GM23338 (cell line): ENCODE data around the gene CENPT. TPM values are rescaled to one million over a fixed set of nuclear protein-coding genes. Genes with fewer than 3 reads are reported as not detected.
A peak's percentile ranks its signal among the peaks of the same experiment; 100 is the strongest.

Source experiments
- ATAC-seq: fragments of 200-7000 bp; cut with Tn5 transposase; 3 replicates; pipeline ENCODE4 v1.9.1; 2020
- DNase-seq: peaks from one replicate; pipeline ENCODE4 v3.0.0-alpha.2; 2015; ENCODE audit warnings: low spot score
- H2AFZ ChIP-seq: fragments of 200-600 bp; sonication (generic); 2 replicates; pipeline ENCODE4 v1.8.0; 2016; ENCODE audit warnings: antibody characterized with exemption, mild to moderate bottlenecking, moderate library complexity
- H3F3A ChIP-seq: fragments of 200-600 bp; sonication (generic); replicated peaks from 2 replicates; pipeline ENCODE4 v1.8.0; 2017; ENCODE audit warnings: antibody characterized with exemption, mixed run types, low read depth
- H3K27ac ChIP-seq: fragments of 200-600 bp; sonication (generic); 2 replicates; pipeline ENCODE4 v1.6.1; 2016; ENCODE audit warnings: low read depth
- H3K27me3 ChIP-seq: fragments of 200-600 bp; sonication (generic); 2 replicates; pipeline ENCODE4 v1.8.0; 2016; ENCODE audit warnings: mild to moderate bottlenecking, mixed run types, moderate library complexity; ENCODE audit not compliant: insufficient read depth
- H3K36me3 ChIP-seq: fragments of 200-600 bp; sonication (generic); 2 replicates; pipeline ENCODE4 v1.8.0; 2016; ENCODE audit warnings: mild to moderate bottlenecking; ENCODE audit not compliant: insufficient read depth
- H3K4me1 ChIP-seq: fragments of 200-600 bp; sonication (generic); 2 replicates; pipeline ENCODE4 v1.8.0; 2016; ENCODE audit warnings: mild to moderate bottlenecking, moderate library complexity; ENCODE audit not compliant: insufficient read depth
- H3K4me2 ChIP-seq: fragments of 200-600 bp; sonication (generic); 2 replicates; pipeline ENCODE4 v1.7.1; 2017; ENCODE audit warnings: mixed run types
- H3K4me3 ChIP-seq: fragments of 200-600 bp; sonication (generic); 2 replicates; pipeline ENCODE4 v1.6.1; 2016; ENCODE audit warnings: mixed run types
- H3K79me2 ChIP-seq: fragments of 200-600 bp; sonication (generic); replicated peaks from 2 replicates; pipeline ENCODE4 v1.8.0; 2017; ENCODE audit warnings: mild to moderate bottlenecking; ENCODE audit not compliant: insufficient read depth
- H3K9me2 ChIP-seq: fragments of 200-600 bp; sonication (generic); 2 replicates; pipeline ENCODE4 v1.8.0; 2017; ENCODE audit not compliant: insufficient read depth
- H4K20me1 ChIP-seq: fragments of 200-600 bp; sonication (generic); replicated peaks from 2 replicates; pipeline ENCODE4 v1.8.0; 2017; ENCODE audit warnings: mild to moderate bottlenecking; ENCODE audit not compliant: insufficient read depth
- H3K27ac Mint-ChIP-seq: 2 replicates; pipeline ENCODE4 v1.8.0; 2020; ENCODE audit warnings: inconsistent platforms, mild to moderate bottlenecking, moderate library complexity, mixed read lengths
- H3K27me3 Mint-ChIP-seq: 3 replicates; pipeline ENCODE4 v1.8.0; 2022; ENCODE audit warnings: low read depth, mild to moderate bottlenecking, moderate library complexity, mixed read lengths, inconsistent platforms; ENCODE audit not compliant: insufficient read depth, poor library complexity
- H3K36me3 Mint-ChIP-seq: 3 replicates; pipeline ENCODE4 v1.8.0; 2021; ENCODE audit warnings: low read depth, mild to moderate bottlenecking, inconsistent platforms, moderate library complexity, mixed read lengths
- H3K4me1 Mint-ChIP-seq: 3 replicates; pipeline ENCODE4 v1.8.0; 2020; ENCODE audit warnings: mild to moderate bottlenecking, inconsistent platforms, mixed read lengths
- H3K4me3 Mint-ChIP-seq: 3 replicates; pipeline ENCODE4 v1.8.0; 2021; ENCODE audit warnings: moderate library complexity, mild to moderate bottlenecking, inconsistent platforms, mixed read lengths
- H3K9me3 Mint-ChIP-seq: 3 replicates; pipeline ENCODE4 v1.8.0; 2020; ENCODE audit warnings: moderate library complexity, mild to moderate bottlenecking, inconsistent platforms, mixed read lengths
- CREB1 ChIP-seq: fragments of 250-450 bp; sonication (Bioruptor Pico); IDR thresholded peaks from 2 replicates; pipeline ENCODE4 v1.5.0; 2020; ENCODE audit warnings: low read depth, mild to moderate bottlenecking, moderate library complexity
- CTCF ChIP-seq, 2 experiments: fragments of 200-600 bp in 1 of 2; sonication (generic) in 1 of 2; conservative IDR thresholded peaks; 2 replicates each; pipeline versions ENCODE4 v1.5.1 to v1.6.1; 2016 to 2017; ENCODE audit warnings: antibody characterized with exemption in 2 of 2, low read depth in 2 of 2, mild to moderate bottlenecking in 2 of 2, moderate library complexity in 1 of 2
- EZH2 ChIP-seq: fragments of 200-600 bp; sonication (generic); IDR thresholded peaks from one replicate; pipeline ENCODE4 v1.8.0; 2017; ENCODE audit warnings: antibody characterized with exemption, mild to moderate bottlenecking, low read depth; ENCODE audit not compliant: unreplicated experiment
- EZH2phosphoT487 ChIP-seq: fragments of 200-600 bp; sonication (generic); IDR thresholded peaks from one replicate; pipeline ENCODE4 v1.8.1; 2018; ENCODE audit warnings: antibody characterized with exemption; ENCODE audit not compliant: unreplicated experiment
- JUNB ChIP-seq: IDR thresholded peaks from one replicate; pipeline ENCODE4 v1.6.1; 2016; ENCODE audit warnings: antibody characterized with exemption; ENCODE audit not compliant: unreplicated experiment
- NANOG ChIP-seq: IDR thresholded peaks from 2 replicates; pipeline ENCODE4 v1.6.1; 2016; ENCODE audit warnings: antibody characterized with exemption, borderline replicate concordance
- POLR2AphosphoS5 ChIP-seq: IDR thresholded peaks from 2 replicates; pipeline ENCODE4 v1.6.1; 2016; ENCODE audit warnings: antibody characterized with exemption, low read depth
- STAT1 ChIP-seq: IDR thresholded peaks from one replicate; pipeline ENCODE4 v1.6.1; 2016; ENCODE audit warnings: antibody characterized with exemption; ENCODE audit not compliant: unreplicated experiment
- ZNF114 ChIP-seq: fragments of 250-450 bp; sonication (Bioruptor Pico); IDR thresholded peaks from 2 replicates; pipeline ENCODE4 v1.5.0; 2020; ENCODE audit warnings: mild to moderate bottlenecking, moderate library complexity
- ZNF331 ChIP-seq: fragments of 250-450 bp; sonication (Bioruptor Pico); IDR thresholded peaks from 2 replicates; pipeline ENCODE4 v1.5.0; 2020; ENCODE audit warnings: low read depth, mild to moderate bottlenecking, moderate library complexity
- polyA plus RNA-seq: library from polyadenylated mRNA; unstranded; fragments of >200 nt; fragmentation: Nextera tagmentation; extraction: Ambion mirVana; gene quantifications from 2 replicates; pipeline ENCODE4 v1.2.1, GENCODE V29; 2016
- total RNA-seq: library from RNA; depleted of rRNA; stranded (reverse); fragments of >200 nt; shearing (Covaris generic); gene quantifications from 2 replicates; pipeline ENCODE4 v1.2.3, GENCODE V29; 2014
- TF ChIP-seq, protein P1 (sequence below): IDR thresholded peaks from one replicate; pipeline ENCODE4 v1.6.1; 2018; ENCODE audit warnings: antibody characterized with exemption; ENCODE audit not compliant: unreplicated experiment
- TF ChIP-seq, protein P2 (sequence below): fragments of 250-450 bp; sonication (Bioruptor Pico); IDR thresholded peaks from 2 replicates; pipeline ENCODE4 v1.5.0; 2020; ENCODE audit warnings: mild to moderate bottlenecking, moderate library complexity
- TF ChIP-seq, protein P3 (sequence below): IDR thresholded peaks from 2 replicates; pipeline ENCODE4 v1.6.1; 2016; ENCODE audit warnings: antibody characterized with exemption

Gene CENPT
- total and polyA plus RNA-seq, 2 experiments from 2014 or later, result 55.4 to 63.8 TPM

DNA sequence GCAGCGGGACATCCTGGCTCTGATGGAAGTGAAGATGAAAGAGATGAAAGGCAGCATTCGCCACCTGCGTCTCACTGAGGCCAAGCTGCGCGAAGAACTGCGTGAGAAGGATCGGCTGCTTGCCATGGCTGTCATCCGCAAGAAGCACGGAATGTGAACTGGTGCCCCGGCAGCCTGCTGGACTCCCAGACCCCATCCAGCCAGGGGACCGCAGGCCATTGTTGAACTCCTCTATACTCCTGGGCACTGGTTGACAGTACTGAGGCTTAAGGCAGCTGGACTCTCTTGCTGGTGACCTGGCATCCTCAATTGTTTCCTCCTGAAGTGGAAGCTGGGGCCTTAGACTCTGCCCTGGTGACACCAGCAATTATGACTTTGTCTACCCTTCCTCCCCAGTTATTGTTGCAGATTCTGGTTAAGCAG, 4.1 kb downstream of the CENPT start:
- Histone ChIP-seq H3K27ac (no peak overlapping the region), H4K20me1 (peaks cover 20% of the 10 kb centered on the region), H2AFZ (no peak overlapping the region), H3K4me1 (peaks cover 35% of the 10 kb centered on the region), H3K4me2 (peak overlapping the region; percentile 87), H3K79me2 (peaks cover 41% of the 10 kb centered on the region), H3K36me3 (no peaks in the 10 kb centered on the region), H3F3A (peaks cover 25% of the 10 kb centered on the region), H3K27me3 (no peaks in the 10 kb centered on the region), H3K4me3 (peak overlapping the region; percentile 91), H3K9me2 (no peaks in the 10 kb centered on the region)
- DNase-seq (no peak), ATAC-seq (no peak)
- Mint-ChIP-seq H3K27me3 (peaks cover 18% of the 10 kb centered on the region), H3K9me3 (no peaks in the 10 kb centered on the region), H3K4me3 (peak overlapping the region; percentile 80), H3K4me1 (peaks cover 44% of the 10 kb centered on the region), H3K36me3 (peaks cover 12% of the 10 kb centered on the region), H3K27ac (no peak overlapping the region)
- TF ChIP-seq ZNF114 (CRISPR knock-in tag) (no peak), CTCF (conservative IDR thresholded peaks at IDR 0.05; ENCODE audit: low read depth in 2 of 2) (no peak), JUNB (no peak), STAT1 (no peak), POLR2AphosphoS5 (no peak), EZH2 (no peak), CREB1 (CRISPR knock-in tag) (no peak), ZNF331 (no peak), NANOG (no peak), EZH2phosphoT487 (no peak)
- TF ChIP-seq, protein P1, sequence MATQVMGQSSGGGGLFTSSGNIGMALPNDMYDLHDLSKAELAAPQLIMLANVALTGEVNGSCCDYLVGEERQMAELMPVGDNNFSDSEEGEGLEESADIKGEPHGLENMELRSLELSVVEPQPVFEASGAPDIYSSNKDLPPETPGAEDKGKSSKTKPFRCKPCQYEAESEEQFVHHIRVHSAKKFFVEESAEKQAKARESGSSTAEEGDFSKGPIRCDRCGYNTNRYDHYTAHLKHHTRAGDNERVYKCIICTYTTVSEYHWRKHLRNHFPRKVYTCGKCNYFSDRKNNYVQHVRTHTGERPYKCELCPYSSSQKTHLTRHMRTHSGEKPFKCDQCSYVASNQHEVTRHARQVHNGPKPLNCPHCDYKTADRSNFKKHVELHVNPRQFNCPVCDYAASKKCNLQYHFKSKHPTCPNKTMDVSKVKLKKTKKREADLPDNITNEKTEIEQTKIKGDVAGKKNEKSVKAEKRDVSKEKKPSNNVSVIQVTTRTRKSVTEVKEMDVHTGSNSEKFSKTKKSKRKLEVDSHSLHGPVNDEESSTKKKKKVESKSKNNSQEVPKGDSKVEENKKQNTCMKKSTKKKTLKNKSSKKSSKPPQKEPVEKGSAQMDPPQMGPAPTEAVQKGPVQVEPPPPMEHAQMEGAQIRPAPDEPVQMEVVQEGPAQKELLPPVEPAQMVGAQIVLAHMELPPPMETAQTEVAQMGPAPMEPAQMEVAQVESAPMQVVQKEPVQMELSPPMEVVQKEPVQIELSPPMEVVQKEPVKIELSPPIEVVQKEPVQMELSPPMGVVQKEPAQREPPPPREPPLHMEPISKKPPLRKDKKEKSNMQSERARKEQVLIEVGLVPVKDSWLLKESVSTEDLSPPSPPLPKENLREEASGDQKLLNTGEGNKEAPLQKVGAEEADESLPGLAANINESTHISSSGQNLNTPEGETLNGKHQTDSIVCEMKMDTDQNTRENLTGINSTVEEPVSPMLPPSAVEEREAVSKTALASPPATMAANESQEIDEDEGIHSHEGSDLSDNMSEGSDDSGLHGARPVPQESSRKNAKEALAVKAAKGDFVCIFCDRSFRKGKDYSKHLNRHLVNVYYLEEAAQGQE, result no peak
- TF ChIP-seq, protein P2, sequence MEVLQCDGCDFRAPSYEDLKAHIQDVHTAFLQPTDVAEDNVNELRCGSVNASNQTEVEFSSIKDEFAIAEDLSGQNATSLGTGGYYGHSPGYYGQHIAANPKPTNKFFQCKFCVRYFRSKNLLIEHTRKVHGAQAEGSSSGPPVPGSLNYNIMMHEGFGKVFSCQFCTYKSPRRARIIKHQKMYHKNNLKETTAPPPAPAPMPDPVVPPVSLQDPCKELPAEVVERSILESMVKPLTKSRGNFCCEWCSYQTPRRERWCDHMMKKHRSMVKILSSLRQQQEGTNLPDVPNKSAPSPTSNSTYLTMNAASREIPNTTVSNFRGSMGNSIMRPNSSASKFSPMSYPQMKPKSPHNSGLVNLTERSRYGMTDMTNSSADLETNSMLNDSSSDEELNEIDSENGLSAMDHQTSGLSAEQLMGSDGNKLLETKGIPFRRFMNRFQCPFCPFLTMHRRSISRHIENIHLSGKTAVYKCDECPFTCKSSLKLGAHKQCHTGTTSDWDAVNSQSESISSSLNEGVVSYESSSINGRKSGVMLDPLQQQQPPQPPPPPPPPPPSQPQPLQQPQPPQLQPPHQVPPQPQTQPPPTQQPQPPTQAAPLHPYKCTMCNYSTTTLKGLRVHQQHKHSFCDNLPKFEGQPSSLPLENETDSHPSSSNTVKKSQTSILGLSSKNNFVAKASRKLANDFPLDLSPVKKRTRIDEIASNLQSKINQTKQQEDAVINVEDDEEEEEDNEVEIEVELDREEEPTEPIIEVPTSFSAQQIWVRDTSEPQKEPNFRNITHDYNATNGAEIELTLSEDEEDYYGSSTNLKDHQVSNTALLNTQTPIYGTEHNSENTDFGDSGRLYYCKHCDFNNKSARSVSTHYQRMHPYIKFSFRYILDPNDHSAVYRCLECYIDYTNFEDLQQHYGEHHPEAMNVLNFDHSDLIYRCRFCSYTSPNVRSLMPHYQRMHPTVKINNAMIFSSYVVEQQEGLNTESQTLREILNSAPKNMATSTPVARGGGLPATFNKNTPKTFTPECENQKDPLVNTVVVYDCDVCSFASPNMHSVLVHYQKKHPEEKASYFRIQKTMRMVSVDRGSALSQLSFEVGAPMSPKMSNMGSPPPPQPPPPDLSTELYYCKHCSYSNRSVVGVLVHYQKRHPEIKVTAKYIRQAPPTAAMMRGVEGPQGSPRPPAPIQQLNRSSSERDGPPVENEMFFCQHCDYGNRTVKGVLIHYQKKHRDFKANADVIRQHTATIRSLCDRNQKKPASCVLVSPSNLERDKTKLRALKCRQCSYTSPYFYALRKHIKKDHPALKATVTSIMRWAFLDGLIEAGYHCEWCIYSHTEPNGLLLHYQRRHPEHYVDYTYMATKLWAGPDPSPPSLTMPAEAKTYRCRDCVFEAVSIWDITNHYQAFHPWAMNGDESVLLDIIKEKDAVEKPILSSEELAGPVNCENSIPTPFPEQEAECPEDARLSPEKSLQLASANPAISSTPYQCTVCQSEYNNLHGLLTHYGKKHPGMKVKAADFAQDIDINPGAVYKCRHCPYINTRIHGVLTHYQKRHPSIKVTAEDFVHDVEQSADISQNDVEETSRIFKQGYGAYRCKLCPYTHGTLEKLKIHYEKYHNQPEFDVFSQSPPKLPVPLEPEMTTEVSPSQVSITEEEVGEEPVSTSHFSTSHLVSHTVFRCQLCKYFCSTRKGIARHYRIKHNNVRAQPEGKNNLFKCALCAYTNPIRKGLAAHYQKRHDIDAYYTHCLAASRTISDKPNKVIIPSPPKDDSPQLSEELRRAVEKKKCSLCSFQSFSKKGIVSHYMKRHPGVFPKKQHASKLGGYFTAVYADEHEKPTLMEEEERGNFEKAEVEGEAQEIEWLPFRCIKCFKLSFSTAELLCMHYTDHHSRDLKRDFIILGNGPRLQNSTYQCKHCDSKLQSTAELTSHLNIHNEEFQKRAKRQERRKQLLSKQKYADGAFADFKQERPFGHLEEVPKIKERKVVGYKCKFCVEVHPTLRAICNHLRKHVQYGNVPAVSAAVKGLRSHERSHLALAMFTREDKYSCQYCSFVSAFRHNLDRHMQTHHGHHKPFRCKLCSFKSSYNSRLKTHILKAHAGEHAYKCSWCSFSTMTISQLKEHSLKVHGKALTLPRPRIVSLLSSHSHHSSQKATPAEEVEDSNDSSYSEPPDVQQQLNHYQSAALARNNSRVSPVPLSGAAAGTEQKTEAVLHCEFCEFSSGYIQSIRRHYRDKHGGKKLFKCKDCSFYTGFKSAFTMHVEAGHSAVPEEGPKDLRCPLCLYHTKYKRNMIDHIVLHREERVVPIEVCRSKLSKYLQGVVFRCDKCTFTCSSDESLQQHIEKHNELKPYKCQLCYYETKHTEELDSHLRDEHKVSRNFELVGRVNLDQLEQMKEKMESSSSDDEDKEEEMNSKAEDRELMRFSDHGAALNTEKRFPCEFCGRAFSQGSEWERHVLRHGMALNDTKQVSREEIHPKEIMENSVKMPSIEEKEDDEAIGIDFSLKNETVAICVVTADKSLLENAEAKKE, result no peak
- TF ChIP-seq, protein P3, sequence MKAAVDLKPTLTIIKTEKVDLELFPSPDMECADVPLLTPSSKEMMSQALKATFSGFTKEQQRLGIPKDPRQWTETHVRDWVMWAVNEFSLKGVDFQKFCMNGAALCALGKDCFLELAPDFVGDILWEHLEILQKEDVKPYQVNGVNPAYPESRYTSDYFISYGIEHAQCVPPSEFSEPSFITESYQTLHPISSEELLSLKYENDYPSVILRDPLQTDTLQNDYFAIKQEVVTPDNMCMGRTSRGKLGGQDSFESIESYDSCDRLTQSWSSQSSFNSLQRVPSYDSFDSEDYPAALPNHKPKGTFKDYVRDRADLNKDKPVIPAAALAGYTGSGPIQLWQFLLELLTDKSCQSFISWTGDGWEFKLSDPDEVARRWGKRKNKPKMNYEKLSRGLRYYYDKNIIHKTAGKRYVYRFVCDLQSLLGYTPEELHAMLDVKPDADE, result no peak
